ENCODE results near the gene KCNK5.
A peak's percentile ranks its signal among the peaks of the same experiment; 100 is the strongest.

Gene KCNK5

DNA sequence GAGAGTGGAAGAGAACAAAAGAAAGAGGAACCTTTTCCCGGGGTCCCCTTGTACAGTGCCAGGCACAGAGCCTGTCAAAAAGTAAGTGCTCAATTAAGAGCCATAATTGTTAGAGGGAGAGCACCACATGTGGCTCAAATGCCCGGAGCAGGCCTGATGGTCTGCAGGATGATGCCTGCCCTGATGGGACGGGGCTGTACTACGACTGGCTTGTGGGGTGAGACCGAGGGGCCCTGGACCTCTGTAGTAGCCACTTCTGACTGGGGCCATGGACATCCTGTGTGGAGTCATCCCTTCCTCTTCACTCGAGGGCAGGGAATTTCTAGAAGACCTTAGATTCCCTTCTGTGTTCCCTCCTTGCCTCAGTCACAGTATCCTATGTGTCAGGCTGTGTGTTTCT is 47.9 kb downstream of the KCNK5 start:
- Histone ChIP-seq H3K9ac (no peak overlapping the region), H3K9me3 (ENCODE audit: control insufficient read depth, low read length) (peaks cover 4% of the 10 kb centered on the region), H3K4me1 (no peaks in the 10 kb centered on the region), H3K4me3 (ENCODE audit: low read depth, low read length) (no peak overlapping the region), H3K27me3 (ENCODE audit: control insufficient read depth, insufficient read depth, low read length) (no peaks in the 10 kb centered on the region), H3K27ac (no peak overlapping the region), H3K79me2 (no peaks in the 10 kb centered on the region), H3K4me2 (ENCODE audit: low read length) (no peak overlapping the region), H2AFZ (no peak overlapping the region), H3K36me3 (ENCODE audit: control insufficient read depth, insufficient read depth, low read length) (no peaks in the 10 kb centered on the region)
- TF ChIP-seq, protein P1, sequence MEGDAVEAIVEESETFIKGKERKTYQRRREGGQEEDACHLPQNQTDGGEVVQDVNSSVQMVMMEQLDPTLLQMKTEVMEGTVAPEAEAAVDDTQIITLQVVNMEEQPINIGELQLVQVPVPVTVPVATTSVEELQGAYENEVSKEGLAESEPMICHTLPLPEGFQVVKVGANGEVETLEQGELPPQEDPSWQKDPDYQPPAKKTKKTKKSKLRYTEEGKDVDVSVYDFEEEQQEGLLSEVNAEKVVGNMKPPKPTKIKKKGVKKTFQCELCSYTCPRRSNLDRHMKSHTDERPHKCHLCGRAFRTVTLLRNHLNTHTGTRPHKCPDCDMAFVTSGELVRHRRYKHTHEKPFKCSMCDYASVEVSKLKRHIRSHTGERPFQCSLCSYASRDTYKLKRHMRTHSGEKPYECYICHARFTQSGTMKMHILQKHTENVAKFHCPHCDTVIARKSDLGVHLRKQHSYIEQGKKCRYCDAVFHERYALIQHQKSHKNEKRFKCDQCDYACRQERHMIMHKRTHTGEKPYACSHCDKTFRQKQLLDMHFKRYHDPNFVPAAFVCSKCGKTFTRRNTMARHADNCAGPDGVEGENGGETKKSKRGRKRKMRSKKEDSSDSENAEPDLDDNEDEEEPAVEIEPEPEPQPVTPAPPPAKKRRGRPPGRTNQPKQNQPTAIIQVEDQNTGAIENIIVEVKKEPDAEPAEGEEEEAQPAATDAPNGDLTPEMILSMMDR (IDR thresholded peaks at IDR 0.05), result no peak

GRCh38 chr6:39178804-39179203 is 50.5 kb downstream of the KCNK5 start:
- Histone ChIP-seq H3K27me3 (ENCODE audit: control insufficient read depth, insufficient read depth, low read length) (no peaks in the 10 kb centered on the region), H2AFZ (no peak overlapping the region), H3K27ac (peak overlapping the region; percentile 17), H3K4me3 (ENCODE audit: low read depth, low read length) (no peak overlapping the region), H3K4me1 (no peaks in the 10 kb centered on the region), H3K4me2 (ENCODE audit: low read length) (no peak overlapping the region), H3K79me2 (no peaks in the 10 kb centered on the region), H3K9ac (no peak overlapping the region), H3K36me3 (ENCODE audit: control insufficient read depth, insufficient read depth, low read length) (no peaks in the 10 kb centered on the region), H3K9me3 (ENCODE audit: control insufficient read depth, low read length) (peaks cover 4% of the 10 kb centered on the region)
- TF ChIP-seq, protein P1 (IDR thresholded peaks at IDR 0.05), result no peak

GRCh38 chr6:39178235-39178634 is 51.0 kb downstream of the KCNK5 start:
- H3K27ac ChIP-seq, result peak overlapping the region; percentile 17
- no peak overlapping the region for H3K4me2 ChIP-seq (ENCODE audit: low read length)
- no peaks in the 10 kb centered on the region for H3K27me3 ChIP-seq (ENCODE audit: control insufficient read depth, insufficient read depth, low read length)
- H3K79me2 ChIP-seq, result no peaks in the 10 kb centered on the region
- no peaks in the 10 kb centered on the region for H3K4me1 ChIP-seq
- no peak overlapping the region for H2AFZ ChIP-seq
- H3K9me3 ChIP-seq (ENCODE audit: control insufficient read depth, low read length), result peaks cover 4% of the 10 kb centered on the region
- TF ChIP-seq, protein P1 (IDR thresholded peaks at IDR 0.05), result no peak
- H3K4me3 ChIP-seq (ENCODE audit: low read depth, low read length), result no peak overlapping the region
- H3K9ac ChIP-seq, result no peak overlapping the region
- no peaks in the 10 kb centered on the region for H3K36me3 ChIP-seq (ENCODE audit: control insufficient read depth, insufficient read depth, low read length)

DNA sequence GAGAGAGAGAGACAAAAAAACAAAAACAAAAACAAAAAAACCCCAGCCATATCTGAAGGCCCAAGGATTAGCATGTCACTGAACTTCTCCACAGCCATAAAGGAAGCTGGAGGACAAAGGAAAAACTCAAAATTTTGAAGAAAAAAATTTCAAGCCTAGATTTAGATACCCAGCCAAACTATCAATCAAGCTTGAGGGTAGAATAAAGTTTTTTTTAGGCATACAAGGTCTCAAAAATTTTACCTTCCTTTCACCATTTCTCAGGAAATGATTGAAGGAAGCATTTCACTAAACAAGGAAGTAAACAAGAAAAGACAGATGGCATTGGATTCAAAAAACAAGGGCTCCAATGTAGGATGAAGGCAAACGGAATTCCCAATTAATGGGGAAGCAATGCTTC is 52.1 kb downstream of the KCNK5 start:
- TF ChIP-seq, protein P1 (IDR thresholded peaks at IDR 0.05), result no peak
- Histone ChIP-seq H3K27ac (peak overlapping the region; percentile 48), H3K4me2 (ENCODE audit: low read length) (no peak overlapping the region)

GRCh38 chr6:39173270-39173669 is 56.0 kb downstream of the KCNK5 start:
- H3K4me1 ChIP-seq, result no peaks in the 10 kb centered on the region
- H3K27me3 ChIP-seq (ENCODE audit: control insufficient read depth, insufficient read depth, low read length), result no peaks in the 10 kb centered on the region
- H3K9ac ChIP-seq, result no peak overlapping the region
- TF ChIP-seq, protein P1 (IDR thresholded peaks at IDR 0.05), result no peak
- H3K36me3 ChIP-seq (ENCODE audit: control insufficient read depth, insufficient read depth, low read length), result no peaks in the 10 kb centered on the region
- no peak overlapping the region for H3K4me3 ChIP-seq (ENCODE audit: low read depth, low read length)
- no peaks in the 10 kb centered on the region for H3K79me2 ChIP-seq
- no peak overlapping the region for H3K27ac ChIP-seq
- H3K4me2 ChIP-seq (ENCODE audit: low read length), result no peak overlapping the region
- H2AFZ ChIP-seq, result no peak overlapping the region
- H3K9me3 ChIP-seq (ENCODE audit: control insufficient read depth, low read length), result peaks cover under 1% of the 10 kb centered on the region

More for the DNA sequence above, 52.1 kb downstream of the KCNK5 start:
- Histone ChIP-seq H3K27me3 (ENCODE audit: control insufficient read depth, insufficient read depth, low read length) (no peaks in the 10 kb centered on the region), H3K9ac (no peak overlapping the region), H3K4me1 (no peaks in the 10 kb centered on the region), H2AFZ (no peak overlapping the region), H3K79me2 (no peaks in the 10 kb centered on the region), H3K4me3 (ENCODE audit: low read depth, low read length) (no peak overlapping the region), H3K9me3 (ENCODE audit: control insufficient read depth, low read length) (peaks cover 4% of the 10 kb centered on the region), H3K36me3 (ENCODE audit: control insufficient read depth, insufficient read depth, low read length) (no peaks in the 10 kb centered on the region)

Measured in parathyroid adenoma (tissue), 2 donors.